ENCODE data around the gene COL6A3. TPM values are rescaled to one million over a fixed set of nuclear protein-coding genes. Genes with fewer than 3 reads are reported as not detected.

COL6A3 gene
- total RNA-seq, 1 experiment from 2014 or later: 1.2 TPM

DNA sequence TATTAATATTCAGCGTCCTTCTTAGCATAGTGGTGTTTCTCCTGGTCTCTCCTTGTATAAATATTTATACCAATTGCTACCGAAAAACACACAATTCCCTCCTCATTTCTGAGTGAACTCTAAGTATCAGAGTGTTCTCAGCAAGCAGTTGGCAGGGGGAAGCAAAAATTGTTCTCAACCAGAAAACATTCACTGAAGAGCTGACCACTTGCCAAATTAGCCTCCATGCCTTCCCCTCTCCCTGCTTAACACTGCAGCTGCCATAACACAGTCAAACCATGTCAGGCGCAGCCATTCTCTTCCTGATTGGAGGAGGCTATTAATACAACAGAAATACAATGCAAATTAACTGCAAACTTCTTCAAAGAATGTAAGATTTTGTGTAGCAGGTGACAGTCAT lies 105.0 kb downstream of the COL6A3 start (continued):
- TF ChIP-seq, protein P1, sequence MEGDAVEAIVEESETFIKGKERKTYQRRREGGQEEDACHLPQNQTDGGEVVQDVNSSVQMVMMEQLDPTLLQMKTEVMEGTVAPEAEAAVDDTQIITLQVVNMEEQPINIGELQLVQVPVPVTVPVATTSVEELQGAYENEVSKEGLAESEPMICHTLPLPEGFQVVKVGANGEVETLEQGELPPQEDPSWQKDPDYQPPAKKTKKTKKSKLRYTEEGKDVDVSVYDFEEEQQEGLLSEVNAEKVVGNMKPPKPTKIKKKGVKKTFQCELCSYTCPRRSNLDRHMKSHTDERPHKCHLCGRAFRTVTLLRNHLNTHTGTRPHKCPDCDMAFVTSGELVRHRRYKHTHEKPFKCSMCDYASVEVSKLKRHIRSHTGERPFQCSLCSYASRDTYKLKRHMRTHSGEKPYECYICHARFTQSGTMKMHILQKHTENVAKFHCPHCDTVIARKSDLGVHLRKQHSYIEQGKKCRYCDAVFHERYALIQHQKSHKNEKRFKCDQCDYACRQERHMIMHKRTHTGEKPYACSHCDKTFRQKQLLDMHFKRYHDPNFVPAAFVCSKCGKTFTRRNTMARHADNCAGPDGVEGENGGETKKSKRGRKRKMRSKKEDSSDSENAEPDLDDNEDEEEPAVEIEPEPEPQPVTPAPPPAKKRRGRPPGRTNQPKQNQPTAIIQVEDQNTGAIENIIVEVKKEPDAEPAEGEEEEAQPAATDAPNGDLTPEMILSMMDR (IDR thresholded peaks at IDR 0.05 in 2 of 3, conservative IDR thresholded peaks at IDR 0.05 in 1 of 3; ENCODE audit: borderline replicate concordance in 1 of 3, insufficient read depth in 1 of 3, low read depth in 2 of 3, low read length in 2 of 3): no peak
- TF ChIP-seq FOSL1 (IDR thresholded peaks at IDR 0.05; ENCODE audit: low read depth) (no peak), ELF1 (IDR thresholded peaks at IDR 0.05; ENCODE audit: borderline replicate concordance, low read depth) (no peak), SIN3A (IDR thresholded peaks at IDR 0.05; ENCODE audit: low read depth) (no peak), EGR1 (IDR thresholded peaks at IDR 0.05; ENCODE audit: low read depth) (no peak), ZFX (IDR thresholded peaks at IDR 0.05) (no peak), SRF (IDR thresholded peaks at IDR 0.05; ENCODE audit: low read depth) (no peak), POLR2A (IDR thresholded peaks at IDR 0.05; ENCODE audit: borderline replicate concordance, extremely low read depth, insufficient read depth, insufficient read length) (no peak)

DNA sequence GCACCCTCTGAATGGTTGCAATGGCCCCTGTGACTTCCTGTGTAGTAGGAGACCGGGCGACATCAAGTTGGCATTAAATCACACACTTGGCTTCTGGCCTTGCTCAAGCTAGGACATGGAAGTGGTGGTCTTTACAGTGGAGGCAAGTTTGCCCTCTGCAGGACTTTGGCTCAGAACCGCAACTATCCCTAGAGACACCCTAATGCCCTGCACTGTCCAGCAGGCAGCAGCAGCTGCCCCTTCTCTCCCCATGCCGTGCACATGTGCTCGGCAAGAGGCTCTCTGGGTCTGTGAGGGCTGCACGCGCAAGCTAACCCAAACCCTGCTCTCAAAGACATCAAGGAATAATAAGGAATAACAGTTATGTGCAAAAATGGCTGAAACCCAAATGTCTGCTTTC lies 106.5 kb downstream of the COL6A3 start:
- no peak overlapping the region for H3K27ac ChIP-seq (ENCODE audit: low read depth, low read length)
- ChIA-PET CTCF (interaction anchor here (1.0 kb wide), 1 partner anchor 143 kb away, joined by 3 read pairs; no protein-coding TSS in a partner anchor), RAD21 (ENCODE audit: low non-redundant PET in 1 of 2, low total read pairs in 2 of 2, uncharacterized antibody in 2 of 2, unreplicated experiment in 2 of 2) (no interaction called here), POLR2A (no interaction called here)
- H3K27me3 ChIP-seq (ENCODE audit: insufficient read depth, low read length): no peaks in the 10 kb centered on the region; the same call in 1 of the 2 replicates
- no peak overlapping the region for H2AFZ ChIP-seq (ENCODE audit: low read depth, low read length, poor library complexity, severe bottlenecking)
- H3K9me2 ChIP-seq (ENCODE audit: insufficient read depth): no peaks in the 10 kb centered on the region
- no peak overlapping the region for H3K4me3 ChIP-seq (replicated peaks in 1 of 2; ENCODE audit: low read depth in 1 of 2, low read length in 2 of 2)
- ATAC-seq (no peak), DNase-seq (ENCODE audit: low read depth, low spot score) (no peak)
- intact Hi-C loops (cut with micrococcal nuclease): no loop called here
- H3K4me2 ChIP-seq (ENCODE audit: low read length): no peak overlapping the region
- H3K79me2 ChIP-seq (ENCODE audit: insufficient read depth, low read length): no peaks in the 10 kb centered on the region
- H4K20me1 ChIP-seq (ENCODE audit: insufficient read depth): no peaks in the 10 kb centered on the region
- BruUV-seq (replicated peaks): no TSS peak
- H3K9ac ChIP-seq (ENCODE audit: low read length): no peak overlapping the region
- peaks cover 0 to 28% of the 10 kb centered on the region in 2 experiments; a peak in 3 of 4 replicates for H3K4me1 ChIP-seq (ENCODE audit: control insufficient read depth in 1 of 2, insufficient read depth in 2 of 2, low read length in 2 of 2)
- H3K36me3 ChIP-seq (ENCODE audit: control insufficient read depth in 1 of 2, insufficient read depth in 2 of 2, low read length in 2 of 2): no peaks in the 10 kb centered on the region
- peaks cover 0 to 7% of the 10 kb centered on the region in 2 experiments; a peak in 1 of 4 replicates for H3K9me3 ChIP-seq (ENCODE audit: control insufficient read depth in 1 of 2, insufficient read depth in 1 of 2, low read depth in 1 of 2, low read length in 2 of 2)
- TF ChIP-seq JUND (IDR thresholded peaks at IDR 0.05) (no peak), EZH2 (IDR thresholded peaks at IDR 0.05) (no peak), SIN3A (IDR thresholded peaks at IDR 0.05; ENCODE audit: low read depth) (no peak), CBX3 (IDR thresholded peaks at IDR 0.05; ENCODE audit: low read depth) (no peak), CEBPB (IDR thresholded peaks at IDR 0.05; ENCODE audit: low read depth) (no peak), SRF (IDR thresholded peaks at IDR 0.05; ENCODE audit: low read depth) (no peak), POLR2A (IDR thresholded peaks at IDR 0.05; ENCODE audit: borderline replicate concordance, extremely low read depth, insufficient read depth, insufficient read length) (no peak), TCF7L2 (IDR thresholded peaks at IDR 0.05; ENCODE audit: borderline replicate concordance, extremely low read depth, insufficient read depth, insufficient read length) (no peak), EZH2phosphoT487 (IDR thresholded peaks at IDR 0.05; ENCODE audit: borderline replicate concordance) (no peak), ZFX (IDR thresholded peaks at IDR 0.05) (no peak), SP1 (IDR thresholded peaks at IDR 0.05; ENCODE audit: low read depth) (no peak), ELF1 (IDR thresholded peaks at IDR 0.05; ENCODE audit: borderline replicate concordance, low read depth) (no peak), YY1 (IDR thresholded peaks at IDR 0.05; ENCODE audit: extremely low read depth, insufficient replicate concordance, low read depth, low read length) (no peak)
- TF ChIP-seq, protein P2, sequence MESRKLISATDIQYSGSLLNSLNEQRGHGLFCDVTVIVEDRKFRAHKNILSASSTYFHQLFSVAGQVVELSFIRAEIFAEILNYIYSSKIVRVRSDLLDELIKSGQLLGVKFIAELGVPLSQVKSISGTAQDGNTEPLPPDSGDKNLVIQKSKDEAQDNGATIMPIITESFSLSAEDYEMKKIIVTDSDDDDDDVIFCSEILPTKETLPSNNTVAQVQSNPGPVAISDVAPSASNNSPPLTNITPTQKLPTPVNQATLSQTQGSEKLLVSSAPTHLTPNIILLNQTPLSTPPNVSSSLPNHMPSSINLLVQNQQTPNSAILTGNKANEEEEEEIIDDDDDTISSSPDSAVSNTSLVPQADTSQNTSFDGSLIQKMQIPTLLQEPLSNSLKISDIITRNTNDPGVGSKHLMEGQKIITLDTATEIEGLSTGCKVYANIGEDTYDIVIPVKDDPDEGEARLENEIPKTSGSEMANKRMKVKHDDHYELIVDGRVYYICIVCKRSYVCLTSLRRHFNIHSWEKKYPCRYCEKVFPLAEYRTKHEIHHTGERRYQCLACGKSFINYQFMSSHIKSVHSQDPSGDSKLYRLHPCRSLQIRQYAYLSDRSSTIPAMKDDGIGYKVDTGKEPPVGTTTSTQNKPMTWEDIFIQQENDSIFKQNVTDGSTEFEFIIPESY (IDR thresholded peaks at IDR 0.05; ENCODE audit: extremely low read depth, insufficient replicate concordance, low read length): no peak
- TF ChIP-seq, protein P3, sequence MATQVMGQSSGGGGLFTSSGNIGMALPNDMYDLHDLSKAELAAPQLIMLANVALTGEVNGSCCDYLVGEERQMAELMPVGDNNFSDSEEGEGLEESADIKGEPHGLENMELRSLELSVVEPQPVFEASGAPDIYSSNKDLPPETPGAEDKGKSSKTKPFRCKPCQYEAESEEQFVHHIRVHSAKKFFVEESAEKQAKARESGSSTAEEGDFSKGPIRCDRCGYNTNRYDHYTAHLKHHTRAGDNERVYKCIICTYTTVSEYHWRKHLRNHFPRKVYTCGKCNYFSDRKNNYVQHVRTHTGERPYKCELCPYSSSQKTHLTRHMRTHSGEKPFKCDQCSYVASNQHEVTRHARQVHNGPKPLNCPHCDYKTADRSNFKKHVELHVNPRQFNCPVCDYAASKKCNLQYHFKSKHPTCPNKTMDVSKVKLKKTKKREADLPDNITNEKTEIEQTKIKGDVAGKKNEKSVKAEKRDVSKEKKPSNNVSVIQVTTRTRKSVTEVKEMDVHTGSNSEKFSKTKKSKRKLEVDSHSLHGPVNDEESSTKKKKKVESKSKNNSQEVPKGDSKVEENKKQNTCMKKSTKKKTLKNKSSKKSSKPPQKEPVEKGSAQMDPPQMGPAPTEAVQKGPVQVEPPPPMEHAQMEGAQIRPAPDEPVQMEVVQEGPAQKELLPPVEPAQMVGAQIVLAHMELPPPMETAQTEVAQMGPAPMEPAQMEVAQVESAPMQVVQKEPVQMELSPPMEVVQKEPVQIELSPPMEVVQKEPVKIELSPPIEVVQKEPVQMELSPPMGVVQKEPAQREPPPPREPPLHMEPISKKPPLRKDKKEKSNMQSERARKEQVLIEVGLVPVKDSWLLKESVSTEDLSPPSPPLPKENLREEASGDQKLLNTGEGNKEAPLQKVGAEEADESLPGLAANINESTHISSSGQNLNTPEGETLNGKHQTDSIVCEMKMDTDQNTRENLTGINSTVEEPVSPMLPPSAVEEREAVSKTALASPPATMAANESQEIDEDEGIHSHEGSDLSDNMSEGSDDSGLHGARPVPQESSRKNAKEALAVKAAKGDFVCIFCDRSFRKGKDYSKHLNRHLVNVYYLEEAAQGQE (IDR thresholded peaks at IDR 0.05; ENCODE audit: low read depth): no peak
- TF ChIP-seq, protein P4, sequence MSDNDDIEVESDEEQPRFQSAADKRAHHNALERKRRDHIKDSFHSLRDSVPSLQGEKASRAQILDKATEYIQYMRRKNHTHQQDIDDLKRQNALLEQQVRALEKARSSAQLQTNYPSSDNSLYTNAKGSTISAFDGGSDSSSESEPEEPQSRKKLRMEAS (IDR thresholded peaks at IDR 0.05): no peak
